Kidney epithelial cell (primary cell): ENCODE results near the gene HRH2. TPM values are rescaled to one million over a fixed set of nuclear protein-coding genes. Genes with fewer than 3 reads are reported as not detected.

Experiments used
- DNase-seq: peaks from one replicate; pipeline ENCODE4 v3.0.0-alpha.2; 2010; ENCODE audit warnings: low read depth
- H3K27me3 ChIP-seq: 2 replicates; pipeline ENCODE4 v1.6.0; 2011; ENCODE audit warnings: low read length; ENCODE audit not compliant: control insufficient read depth, insufficient read depth
- H3K36me3 ChIP-seq: 2 replicates; pipeline ENCODE4 v1.5.1; 2011; ENCODE audit warnings: low read length; ENCODE audit not compliant: control insufficient read depth, insufficient read depth
- H3K4me3 ChIP-seq: 2 replicates; pipeline ENCODE4 v1.5.1; 2011; ENCODE audit warnings: low read depth, mild to moderate bottlenecking, control low read depth, low read length
- total RNA-seq: library from RNA; depleted of rRNA; stranded (reverse); fragments of >200 nt; gene quantifications from 2 replicates; pipeline ENCODE4 v1.2.3, GENCODE V29; 2015
- TF ChIP-seq, protein P1 (sequence below): IDR thresholded peaks from 2 replicates; pipeline ENCODE4 v1.5.1; 2011; ENCODE audit warnings: mild to moderate bottlenecking, moderate library complexity, low read length, control low read depth, inconsistent platforms; ENCODE audit not compliant: insufficient read depth, poor library complexity, severe bottlenecking

Gene HRH2
- total RNA-seq, 1 donor from 2014 or later: 2.7 TPM

DNA sequence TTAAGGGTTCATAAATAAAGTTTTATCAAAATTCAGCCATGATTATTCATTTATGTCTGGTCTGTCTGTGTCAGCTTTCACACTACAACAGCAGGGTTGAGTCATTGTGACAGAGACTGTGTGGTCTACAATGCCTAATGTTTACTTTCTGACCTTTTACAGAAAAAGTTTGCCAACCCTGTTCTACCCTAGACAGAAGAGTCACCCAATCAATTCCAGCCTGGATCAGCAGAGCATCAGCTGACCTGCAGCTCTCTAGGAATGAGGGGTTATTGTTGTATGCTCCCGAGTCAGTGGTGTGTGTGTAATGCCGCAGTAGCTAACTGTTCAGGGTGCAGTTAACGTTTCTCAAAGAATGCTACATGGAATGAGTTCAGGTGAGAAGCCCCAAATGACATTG lies 87.3 kb downstream of the HRH2 start:
- H3K36me3 ChIP-seq: no peaks in the 10 kb centered on the region
- TF ChIP-seq, protein P1, sequence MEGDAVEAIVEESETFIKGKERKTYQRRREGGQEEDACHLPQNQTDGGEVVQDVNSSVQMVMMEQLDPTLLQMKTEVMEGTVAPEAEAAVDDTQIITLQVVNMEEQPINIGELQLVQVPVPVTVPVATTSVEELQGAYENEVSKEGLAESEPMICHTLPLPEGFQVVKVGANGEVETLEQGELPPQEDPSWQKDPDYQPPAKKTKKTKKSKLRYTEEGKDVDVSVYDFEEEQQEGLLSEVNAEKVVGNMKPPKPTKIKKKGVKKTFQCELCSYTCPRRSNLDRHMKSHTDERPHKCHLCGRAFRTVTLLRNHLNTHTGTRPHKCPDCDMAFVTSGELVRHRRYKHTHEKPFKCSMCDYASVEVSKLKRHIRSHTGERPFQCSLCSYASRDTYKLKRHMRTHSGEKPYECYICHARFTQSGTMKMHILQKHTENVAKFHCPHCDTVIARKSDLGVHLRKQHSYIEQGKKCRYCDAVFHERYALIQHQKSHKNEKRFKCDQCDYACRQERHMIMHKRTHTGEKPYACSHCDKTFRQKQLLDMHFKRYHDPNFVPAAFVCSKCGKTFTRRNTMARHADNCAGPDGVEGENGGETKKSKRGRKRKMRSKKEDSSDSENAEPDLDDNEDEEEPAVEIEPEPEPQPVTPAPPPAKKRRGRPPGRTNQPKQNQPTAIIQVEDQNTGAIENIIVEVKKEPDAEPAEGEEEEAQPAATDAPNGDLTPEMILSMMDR: no peak

DNA sequence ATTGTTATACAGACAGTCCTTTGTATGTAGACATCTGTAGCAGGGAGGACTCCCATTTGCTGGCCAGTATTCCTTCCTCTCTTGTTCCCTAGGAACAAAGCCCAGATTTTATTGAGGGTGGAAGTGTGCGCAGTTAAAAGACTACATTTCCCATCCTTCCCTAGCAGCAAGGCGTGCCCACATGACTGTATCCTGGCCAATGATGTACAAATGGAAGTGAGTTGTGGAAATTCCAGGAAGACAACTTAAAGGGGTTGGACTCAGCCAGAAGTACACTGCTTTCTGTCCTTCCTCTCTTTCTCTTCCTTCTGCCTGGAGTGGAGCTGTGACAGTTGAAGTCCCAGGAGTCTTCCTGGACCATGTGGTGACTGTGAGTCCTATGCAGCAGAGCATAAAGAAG lies 89.0 kb downstream of the HRH2 start:
- no peaks in the 10 kb centered on the region for H3K27me3 ChIP-seq
- TF ChIP-seq, protein P1: no peak
- H3K36me3 ChIP-seq: no peaks in the 10 kb centered on the region
- H3K4me3 ChIP-seq: no peak overlapping the region
- DNase-seq: no peak

More for the DNA sequence above, 87.3 kb downstream of the HRH2 start:
- no peak for DNase-seq
- H3K4me3 ChIP-seq: no peak overlapping the region
- H3K27me3 ChIP-seq: no peaks in the 10 kb centered on the region

DNA sequence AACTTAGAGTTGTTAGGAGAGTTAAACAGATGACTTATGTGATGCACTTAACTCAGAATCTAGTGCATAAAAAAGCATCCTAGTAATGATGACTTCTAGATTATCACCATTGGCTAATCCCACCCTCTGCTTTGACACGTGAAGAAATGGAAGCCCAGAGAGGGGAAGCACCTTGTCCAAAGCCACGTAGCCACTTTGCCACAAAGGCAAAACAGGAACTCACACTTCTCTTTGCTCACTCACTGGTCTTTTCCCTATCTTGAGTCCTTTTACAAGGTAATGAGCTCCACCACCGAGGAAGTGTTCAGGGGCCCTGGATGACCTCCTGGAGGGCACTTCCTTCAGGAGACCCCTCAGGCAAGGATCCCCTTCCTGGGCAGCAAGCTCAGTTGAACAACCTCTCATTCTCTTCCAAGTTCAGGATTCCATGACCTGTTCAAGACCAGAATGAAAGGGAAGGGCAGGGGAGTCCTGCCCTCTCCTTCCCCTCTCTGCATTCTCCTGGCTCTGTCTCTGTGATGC lies 89.7 kb downstream of the HRH2 start:
- Histone ChIP-seq H3K27me3 (no peaks in the 10 kb centered on the region), H3K36me3 (no peaks in the 10 kb centered on the region), H3K4me3 (no peak overlapping the region)
- TF ChIP-seq, protein P1: no peak
- no peak for DNase-seq

DNA sequence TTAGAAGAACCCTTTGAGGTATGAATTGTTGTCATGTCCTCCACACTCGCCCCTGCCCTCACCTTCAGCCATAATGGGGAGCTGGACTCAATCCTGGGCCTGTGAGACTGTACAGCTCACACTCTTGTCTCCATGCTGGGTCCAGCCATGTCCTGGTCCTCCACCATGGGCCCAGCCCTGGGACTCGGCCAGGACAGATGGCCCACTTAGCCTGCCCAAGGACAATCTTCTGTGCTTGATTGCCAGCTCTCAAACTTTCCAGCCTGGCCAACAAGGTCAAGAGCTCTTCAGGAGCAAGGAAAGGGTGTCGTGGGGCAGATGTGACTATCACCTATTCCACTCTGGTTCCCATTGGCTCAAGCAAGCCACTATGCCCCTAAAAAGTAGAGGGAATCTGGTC lies 90.8 kb downstream of the HRH2 start:
- no peak for DNase-seq
- Histone ChIP-seq H3K36me3 (no peaks in the 10 kb centered on the region), H3K4me3 (no peak overlapping the region), H3K27me3 (no peaks in the 10 kb centered on the region)
- TF ChIP-seq, protein P1: no peak

DNA sequence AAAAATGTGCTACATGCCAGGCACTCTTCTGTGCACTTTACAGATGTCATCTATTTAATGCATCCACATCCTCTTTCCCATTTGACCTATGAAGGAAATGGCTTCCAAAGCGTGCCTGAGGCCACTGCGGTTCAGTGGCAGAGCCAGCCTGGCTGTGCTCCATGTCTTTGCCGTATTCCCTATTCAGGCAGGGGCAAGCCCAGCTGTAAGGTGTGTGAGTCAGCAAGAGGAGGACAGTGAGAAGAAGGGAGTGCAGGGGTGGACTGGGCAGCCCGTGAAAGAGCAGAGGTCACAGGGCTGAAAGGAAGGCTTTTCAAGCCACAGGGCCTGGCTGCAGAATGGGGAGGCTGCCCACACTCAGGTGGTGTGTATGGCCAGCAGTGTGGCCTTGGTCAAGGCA lies 91.7 kb downstream of the HRH2 start:
- TF ChIP-seq, protein P1: no peak
- DNase-seq: no peak

DNA sequence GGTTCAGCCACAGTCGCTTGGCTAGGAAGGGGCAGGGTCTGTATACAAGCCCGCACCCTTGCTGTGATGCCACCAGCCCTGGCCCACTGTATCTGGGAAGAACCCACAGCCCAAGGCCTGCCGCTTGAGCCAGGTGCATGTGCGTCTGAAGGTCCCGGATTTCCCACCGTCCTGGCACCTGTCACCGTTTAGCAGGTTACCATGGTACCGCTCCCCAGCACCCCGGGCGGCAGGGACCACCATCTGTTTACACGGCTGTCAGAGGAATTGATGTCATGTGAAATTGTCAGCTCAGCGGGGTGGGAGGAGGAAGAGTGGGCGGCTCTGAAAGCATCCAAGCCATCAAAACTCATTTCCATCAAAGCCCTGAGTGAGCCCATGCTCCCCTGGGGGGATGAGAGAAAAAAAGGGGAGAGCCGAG lies 92.7 kb downstream of the HRH2 start:
- Histone ChIP-seq H3K4me3 (no peak overlapping the region), H3K27me3 (no peaks in the 10 kb centered on the region), H3K36me3 (no peaks in the 10 kb centered on the region)
- no peak for DNase-seq
- TF ChIP-seq, protein P1: no peak

More for the DNA sequence above, 91.7 kb downstream of the HRH2 start:
- Histone ChIP-seq H3K4me3 (no peak overlapping the region), H3K27me3 (no peaks in the 10 kb centered on the region), H3K36me3 (no peaks in the 10 kb centered on the region)
